ENCODE measurements around the gene RANBP9. TPM values are rescaled to one million over a fixed set of nuclear protein-coding genes. Genes with fewer than 3 reads are reported as not detected.

The RANBP9 gene
- total and polyA plus RNA-seq, 2 experiments from 2014 or later: 32.3 to 42.4 TPM

DNA sequence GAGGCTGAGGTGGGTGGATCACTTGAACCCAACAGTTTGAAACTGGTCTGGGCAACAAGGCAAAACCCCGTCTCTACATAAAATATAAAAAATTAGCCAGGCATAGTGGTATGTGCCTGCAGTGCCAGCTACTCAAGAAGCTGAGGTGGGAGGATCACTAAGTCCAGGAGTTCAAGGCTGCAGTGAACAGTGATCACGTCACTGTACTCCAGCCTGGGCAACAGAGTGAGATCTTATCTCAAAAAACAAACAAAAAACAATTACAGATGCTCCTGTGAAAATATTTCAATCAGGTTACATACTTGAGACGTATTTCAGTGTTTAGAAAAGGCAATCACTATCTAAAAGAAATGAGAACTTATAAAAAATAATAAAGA lies 33.8 kb downstream of the RANBP9 start:
- no peaks in the 10 kb centered on the region for H3K9me3 ChIP-seq (ENCODE audit: low read depth)
- no peak for DNase-seq (ENCODE audit: low read depth in 1 of 2, low spot score in 1 of 2)
- no peaks in the 10 kb centered on the region for H3K27me3 ChIP-seq
- TF ChIP-seq, protein P1, sequence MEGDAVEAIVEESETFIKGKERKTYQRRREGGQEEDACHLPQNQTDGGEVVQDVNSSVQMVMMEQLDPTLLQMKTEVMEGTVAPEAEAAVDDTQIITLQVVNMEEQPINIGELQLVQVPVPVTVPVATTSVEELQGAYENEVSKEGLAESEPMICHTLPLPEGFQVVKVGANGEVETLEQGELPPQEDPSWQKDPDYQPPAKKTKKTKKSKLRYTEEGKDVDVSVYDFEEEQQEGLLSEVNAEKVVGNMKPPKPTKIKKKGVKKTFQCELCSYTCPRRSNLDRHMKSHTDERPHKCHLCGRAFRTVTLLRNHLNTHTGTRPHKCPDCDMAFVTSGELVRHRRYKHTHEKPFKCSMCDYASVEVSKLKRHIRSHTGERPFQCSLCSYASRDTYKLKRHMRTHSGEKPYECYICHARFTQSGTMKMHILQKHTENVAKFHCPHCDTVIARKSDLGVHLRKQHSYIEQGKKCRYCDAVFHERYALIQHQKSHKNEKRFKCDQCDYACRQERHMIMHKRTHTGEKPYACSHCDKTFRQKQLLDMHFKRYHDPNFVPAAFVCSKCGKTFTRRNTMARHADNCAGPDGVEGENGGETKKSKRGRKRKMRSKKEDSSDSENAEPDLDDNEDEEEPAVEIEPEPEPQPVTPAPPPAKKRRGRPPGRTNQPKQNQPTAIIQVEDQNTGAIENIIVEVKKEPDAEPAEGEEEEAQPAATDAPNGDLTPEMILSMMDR (IDR thresholded peaks at IDR 0.05; ENCODE audit: low read depth, low read length): no peak
- H3K36me3 ChIP-seq: no peaks in the 10 kb centered on the region
- no peak overlapping the region for H3K27ac ChIP-seq
- no peak overlapping the region for H3K4me3 ChIP-seq
- no peaks in the 10 kb centered on the region for H3K4me1 ChIP-seq (ENCODE audit: low read depth)

DNA sequence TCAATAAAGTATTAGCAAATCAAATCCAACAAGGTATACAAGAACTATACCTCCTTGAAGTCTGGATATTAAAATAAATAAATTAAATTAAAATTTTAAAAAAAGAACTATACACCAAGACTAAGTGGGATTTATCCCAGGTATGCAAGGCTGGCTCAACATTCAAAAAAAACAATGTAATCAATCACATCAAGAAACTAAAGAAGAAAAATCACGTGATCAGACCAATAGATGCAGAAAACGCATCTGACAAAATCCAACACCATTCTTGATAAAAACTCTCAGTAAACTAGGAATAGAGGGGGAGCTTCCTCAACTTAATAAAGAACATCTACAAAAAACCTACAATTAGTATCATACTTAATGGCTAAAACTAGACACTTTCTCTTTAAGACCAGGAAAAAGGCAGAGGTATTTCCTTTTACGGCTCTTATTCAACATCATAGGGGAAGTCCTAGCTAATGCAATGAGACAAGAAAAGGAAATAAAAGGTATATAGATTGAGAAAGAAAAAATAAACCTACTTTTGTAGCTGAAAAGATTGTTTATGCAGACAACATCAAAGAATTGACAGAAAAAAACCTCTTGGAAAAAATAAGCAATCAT lies 35.0 kb downstream of the RANBP9 start:
- no peaks in the 10 kb centered on the region for H3K36me3 ChIP-seq
- no peaks in the 10 kb centered on the region for H3K27me3 ChIP-seq
- no peaks in the 10 kb centered on the region for H3K4me1 ChIP-seq (ENCODE audit: low read depth)
- H3K9me3 ChIP-seq (ENCODE audit: low read depth): no peaks in the 10 kb centered on the region
- H3K4me3 ChIP-seq: no peak overlapping the region
- no peak overlapping the region for H3K27ac ChIP-seq
- no peak for DNase-seq (ENCODE audit: low read depth in 1 of 2, low spot score in 1 of 2)
- TF ChIP-seq, protein P1 (IDR thresholded peaks at IDR 0.05; ENCODE audit: low read depth, low read length): no peak

DNA sequence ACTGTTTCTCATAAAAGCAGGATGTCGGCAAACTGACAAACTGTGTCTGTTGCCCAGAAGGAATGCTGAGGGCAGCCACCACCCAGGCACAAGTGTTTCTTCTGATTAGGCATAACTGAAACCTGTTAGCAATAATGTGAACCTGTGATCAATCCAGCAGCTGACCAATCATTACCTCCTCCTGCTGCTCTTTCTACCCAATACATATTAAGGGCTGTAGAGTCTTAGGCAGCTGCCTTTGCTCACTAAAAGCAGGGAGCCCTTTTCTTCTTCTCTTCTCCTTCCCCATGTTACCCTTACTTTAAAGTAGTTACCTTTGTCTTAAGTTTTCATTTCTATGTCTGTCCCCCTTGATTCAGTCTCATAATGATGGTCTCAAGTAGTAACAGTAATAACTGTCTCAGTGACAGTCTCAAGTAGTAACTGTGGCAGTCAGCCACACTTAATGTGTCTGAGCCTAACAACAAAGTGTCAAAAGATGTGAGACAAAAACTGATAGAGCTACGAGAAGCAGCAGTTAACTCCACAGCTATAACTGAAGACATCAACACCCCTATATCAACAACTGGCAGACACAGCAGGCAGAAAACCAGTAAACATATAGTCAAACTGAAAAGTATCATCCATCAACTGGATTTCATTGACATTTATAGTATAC lies 37.0 kb downstream of the RANBP9 start:
- TF ChIP-seq, protein P1 (IDR thresholded peaks at IDR 0.05; ENCODE audit: low read depth, low read length): no peak
- Histone ChIP-seq H3K4me3 (no peak overlapping the region), H3K36me3 (no peaks in the 10 kb centered on the region), H3K27me3 (no peaks in the 10 kb centered on the region), H3K9me3 (ENCODE audit: low read depth) (no peaks in the 10 kb centered on the region), H3K4me1 (ENCODE audit: low read depth) (no peaks in the 10 kb centered on the region), H3K27ac (no peak overlapping the region)
- DNase-seq (ENCODE audit: low read depth in 1 of 2, low spot score in 1 of 2): no peak

DNA sequence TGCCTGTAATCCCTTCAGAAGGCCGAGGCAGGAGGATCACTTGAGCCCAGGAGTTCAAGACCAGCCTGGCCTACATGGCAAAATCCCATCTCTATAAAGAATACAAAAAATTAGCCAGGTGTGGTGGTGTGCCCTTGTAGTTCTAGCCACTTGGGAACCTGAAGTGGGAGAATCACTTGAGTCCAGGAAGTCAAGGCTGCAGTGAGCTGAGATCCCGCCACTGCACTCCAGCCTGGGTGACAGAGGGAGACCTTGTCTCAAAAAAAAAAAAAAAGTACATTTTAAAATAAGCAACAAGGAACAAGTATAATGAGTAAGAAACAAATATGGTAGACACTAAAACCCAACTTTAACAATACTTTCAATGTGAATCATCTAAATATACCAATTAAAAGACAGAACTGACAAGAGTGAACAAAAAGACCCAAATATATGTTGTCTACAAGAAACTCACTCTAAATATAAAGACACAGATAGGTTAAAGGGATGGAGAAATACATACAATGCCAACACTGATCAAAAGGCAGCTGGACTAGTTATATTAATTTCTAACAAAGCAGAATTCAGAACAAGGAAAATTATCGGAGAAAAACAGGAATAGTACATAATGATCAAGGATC lies 37.7 kb downstream of the RANBP9 start:
- no peak for DNase-seq (ENCODE audit: low read depth in 1 of 2, low spot score in 1 of 2)
- H3K4me3 ChIP-seq: no peak overlapping the region
- H3K4me1 ChIP-seq (ENCODE audit: low read depth): no peaks in the 10 kb centered on the region
- TF ChIP-seq, protein P1 (IDR thresholded peaks at IDR 0.05; ENCODE audit: low read depth, low read length): no peak
- H3K36me3 ChIP-seq: no peaks in the 10 kb centered on the region
- no peaks in the 10 kb centered on the region for H3K27me3 ChIP-seq
- no peak overlapping the region for H3K27ac ChIP-seq
- no peaks in the 10 kb centered on the region for H3K9me3 ChIP-seq (ENCODE audit: low read depth)

DNA sequence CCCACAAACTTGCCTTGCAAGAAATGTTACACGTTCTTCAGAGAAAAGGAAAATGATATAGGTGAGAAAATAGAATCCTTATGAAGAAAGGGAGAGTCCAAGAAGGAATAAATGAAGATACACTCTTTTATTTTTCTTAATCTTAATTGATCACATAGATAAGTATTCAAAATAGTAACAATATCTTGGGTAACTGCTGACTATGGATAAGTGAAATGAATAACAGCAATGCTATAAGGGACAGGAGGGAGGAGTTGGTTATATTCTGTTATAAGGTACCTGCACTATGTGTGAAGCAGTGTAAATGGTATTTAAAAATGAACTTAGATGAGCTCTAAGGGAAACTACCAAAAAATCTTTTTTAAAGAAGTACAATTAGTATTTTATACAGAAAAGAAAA lies 38.3 kb downstream of the RANBP9 start:
- Histone ChIP-seq H3K36me3 (no peaks in the 10 kb centered on the region), H3K9me3 (ENCODE audit: low read depth) (no peaks in the 10 kb centered on the region), H3K27ac (no peak overlapping the region), H3K4me3 (no peak overlapping the region), H3K27me3 (no peaks in the 10 kb centered on the region), H3K4me1 (ENCODE audit: low read depth) (no peaks in the 10 kb centered on the region)
- TF ChIP-seq, protein P1 (IDR thresholded peaks at IDR 0.05; ENCODE audit: low read depth, low read length): no peak
- no peak for DNase-seq (ENCODE audit: low read depth in 1 of 2, low spot score in 1 of 2)
